Muscle of leg (tissue), 11 donors: ENCODE data around the gene SH2D2A. TPM values are rescaled to one million over a fixed set of nuclear protein-coding genes. Genes with fewer than 3 reads are reported as not detected.

ENCODE experiments used
- DNase-seq: peaks from one replicate; pipeline ENCODE4 v3.0.0; 2013
- H3K27ac ChIP-seq: one replicate; pipeline ENCODE4 v1.5.1; 2013; ENCODE audit warnings: mild to moderate bottlenecking, low read length, control low read depth
- H3K27me3 ChIP-seq: one replicate; pipeline ENCODE4 v1.6.1; 2013; ENCODE audit warnings: low read length; ENCODE audit not compliant: control insufficient read depth, insufficient read depth
- H3K36me3 ChIP-seq: one replicate; pipeline ENCODE4 v1.6.1; 2013; ENCODE audit warnings: low read length; ENCODE audit not compliant: control insufficient read depth, insufficient read depth
- H3K4me1 ChIP-seq: one replicate; pipeline ENCODE4 v1.6.1; 2013; ENCODE audit warnings: low read length; ENCODE audit not compliant: control insufficient read depth, insufficient read depth
- H3K4me3 ChIP-seq: one replicate; pipeline ENCODE4 v1.5.1; 2013; ENCODE audit warnings: low read length, control low read depth
- H3K9me3 ChIP-seq: replicated peaks from 2 replicates; pipeline ENCODE4 v1.6.1; 2013; ENCODE audit warnings: low read depth, low read length; ENCODE audit not compliant: control insufficient read depth
- WGBS: methylation state at CpG from one replicate; pipeline ENCODE4 v1.1.5; 2013; ENCODE audit warnings: missing lambda C conversion rate; ENCODE audit not compliant: insufficient coverage; 5-methylcytosine and 5-hydroxymethylcytosine counted together
- polyA plus RNA-seq, 8 donors: library from polyadenylated mRNA; unstranded; fragments of 120-200 nt; gene quantifications; one replicate each; pipeline versions ENCODE4 v1.2.1 to v1.2.3, GENCODE V29; 2013; ENCODE audit warnings: inconsistent platforms in 1 of 8, low replicate concordance in 1 of 8; ENCODE audit not compliant: insufficient read length in 8 of 8, insufficient read depth in 1 of 8
- total RNA-seq: library from RNA; stranded (reverse); fragments of 120-200 nt; gene quantifications from one replicate; pipeline ENCODE4 v1.2.4, GENCODE V29; 2013

The SH2D2A gene
- total and polyA plus RNA-seq, 9 donors: 0.61 to 1.4 (median 0.82) TPM

GRCh38 chr1:156812293-156812990 is 4.2 kb downstream of the SH2D2A start:
- no peak for DNase-seq
- peaks cover 30% of the 10 kb centered on the region for H3K27me3 ChIP-seq
- 95% methylated on average over 8 of the region's 10 CpGs for WGBS
- H3K9me3 ChIP-seq: no peaks in the 10 kb centered on the region
- H3K4me3 ChIP-seq: no peak overlapping the region
- no peaks in the 10 kb centered on the region for H3K36me3 ChIP-seq
- no peak overlapping the region for H3K27ac ChIP-seq
- peaks cover 50% of the 10 kb centered on the region for H3K4me1 ChIP-seq

- no peak overlapping the region for H3K4me3 ChIP-seq
- no peaks in the 10 kb centered on the region for H3K9me3 ChIP-seq
- peak; percentile 58 for DNase-seq
- WGBS: 33% methylated on average over 4 of the region's 4 CpGs
- H3K27me3 ChIP-seq: peaks cover 27% of the 10 kb centered on the region
- H3K4me1 ChIP-seq: peaks cover 47% of the 10 kb centered on the region
- no peak overlapping the region for H3K27ac ChIP-seq
- no peaks in the 10 kb centered on the region for H3K36me3 ChIP-seq
Observed at GRCh38 chr1:156811168-156811567, 5.5 kb downstream of the SH2D2A start.

- H3K4me1 ChIP-seq: peaks cover 45% of the 10 kb centered on the region
- H3K4me3 ChIP-seq: no peak overlapping the region
- 61% methylated on average over 6 of the region's 7 CpGs for WGBS
- no peaks in the 10 kb centered on the region for H3K9me3 ChIP-seq
- peaks cover 1% of the 10 kb centered on the region for H3K36me3 ChIP-seq
- no peak overlapping the region for H3K27ac ChIP-seq
- no peak for DNase-seq
- H3K27me3 ChIP-seq: peaks cover 22% of the 10 kb centered on the region
Observed at GRCh38 chr1:156809711-156810366, 6.8 kb downstream of the SH2D2A start.

GRCh38 chr1:156809281-156809680 is 7.4 kb downstream of the SH2D2A start:
- Histone ChIP-seq H3K9me3 (no peaks in the 10 kb centered on the region), H3K36me3 (peaks cover 2% of the 10 kb centered on the region), H3K4me3 (no peak overlapping the region), H3K27me3 (peaks cover 18% of the 10 kb centered on the region), H3K27ac (no peak overlapping the region), H3K4me1 (peaks cover 45% of the 10 kb centered on the region)
- no peak for DNase-seq
- 82% methylated on average over 4 of the region's 10 CpGs for WGBS

GRCh38 chr1:156808186-156809030 is 8.2 kb downstream of the SH2D2A start:
- H3K27ac ChIP-seq: no peak overlapping the region
- H3K27me3 ChIP-seq: peaks cover 12% of the 10 kb centered on the region
- H3K4me3 ChIP-seq: no peak overlapping the region
- H3K9me3 ChIP-seq: no peaks in the 10 kb centered on the region
- WGBS: 77% methylated on average over 15 of the region's 16 CpGs
- DNase-seq: no peak
- H3K36me3 ChIP-seq: peaks cover 2% of the 10 kb centered on the region
- H3K4me1 ChIP-seq: peaks cover 40% of the 10 kb centered on the region

GRCh38 chr1:156807627-156808026 is 9.0 kb downstream of the SH2D2A start:
- peaks cover 36% of the 10 kb centered on the region for H3K4me1 ChIP-seq
- no peak overlapping the region for H3K4me3 ChIP-seq
- no peak for DNase-seq
- peaks cover 7% of the 10 kb centered on the region for H3K27me3 ChIP-seq
- H3K9me3 ChIP-seq: no peaks in the 10 kb centered on the region
- no peak overlapping the region for H3K27ac ChIP-seq
- whole genome bisulfite sequencing: 100% methylated on average over 1 of the region's 2 CpGs
- H3K36me3 ChIP-seq: peaks cover 2% of the 10 kb centered on the region

- 63% methylated on average over 3 of the region's 7 CpGs for WGBS
- Histone ChIP-seq H3K4me3 (no peak overlapping the region), H3K4me1 (peaks cover 38% of the 10 kb centered on the region), H3K9me3 (no peaks in the 10 kb centered on the region), H3K36me3 (peaks cover 7% of the 10 kb centered on the region), H3K27ac (peak overlapping the region; percentile 49), H3K27me3 (peaks cover 7% of the 10 kb centered on the region)
- DNase-seq: peak; percentile 36
Observed at GRCh38 chr1:156806512-156807440, 9.9 kb downstream of the SH2D2A start.

GRCh38 chr1:156805766-156806511 is 10.7 kb downstream of the SH2D2A start:
- H3K36me3 ChIP-seq: peaks cover 15% of the 10 kb centered on the region
- no peak overlapping the region for H3K4me3 ChIP-seq
- H3K9me3 ChIP-seq: no peaks in the 10 kb centered on the region
- DNase-seq: peak; percentile 88
- peak overlapping the region; percentile 49 for H3K27ac ChIP-seq
- peaks cover 7% of the 10 kb centered on the region for H3K27me3 ChIP-seq
- H3K4me1 ChIP-seq: peaks cover 44% of the 10 kb centered on the region
- 64% methylated on average over 2 of the region's 3 CpGs for WGBS
